Lower leg skin (tissue), 3 donors: ENCODE results near the gene ILKAP.

Experiments
- CTCF ChIP-seq, 3 donors: fragments of 450-650 bp; IDR thresholded peaks; one replicate each; pipeline ENCODE4 v1.5.1; 2016; ENCODE audit warnings: antibody characterized with exemption in 3 of 3, mild to moderate bottlenecking in 3 of 3, moderate library complexity in 2 of 3
- POLR2A ChIP-seq, 2 donors: fragments of 450-650 bp; IDR thresholded peaks; one replicate each; pipeline ENCODE4 v1.6.1; 2016 to 2017; ENCODE audit warnings: antibody characterized with exemption in 2 of 2, mild to moderate bottlenecking in 1 of 2, moderate library complexity in 1 of 2

- TF ChIP-seq POLR2A (IDR thresholded peaks at IDR 0.05) (no peak), CTCF (IDR thresholded peaks at IDR 0.05) (no peak)
Measured at GRCh38 chr2:238158018-238158508, 45.4 kb downstream of the ILKAP start.
